GM23338 (cell line): ENCODE results near the gene UMODL1. TPM values are rescaled to one million over a fixed set of nuclear protein-coding genes. Genes with fewer than 3 reads are reported as not detected.

Experiments used
- ATAC-seq: fragments of 200-7000 bp; cut with Tn5 transposase; 3 replicates; pipeline ENCODE4 v1.9.1; 2020
- DNase-seq: peaks from one replicate; pipeline ENCODE4 v3.0.0-alpha.2; 2015; ENCODE audit warnings: low spot score
- H2AFZ ChIP-seq: fragments of 200-600 bp; sonication (generic); 2 replicates; pipeline ENCODE4 v1.8.0; 2016; ENCODE audit warnings: antibody characterized with exemption, mild to moderate bottlenecking, moderate library complexity
- H3F3A ChIP-seq: fragments of 200-600 bp; sonication (generic); replicated peaks from 2 replicates; pipeline ENCODE4 v1.8.0; 2017; ENCODE audit warnings: antibody characterized with exemption, mixed run types, low read depth
- H3K27ac ChIP-seq: fragments of 200-600 bp; sonication (generic); 2 replicates; pipeline ENCODE4 v1.6.1; 2016; ENCODE audit warnings: low read depth
- H3K27me3 ChIP-seq: fragments of 200-600 bp; sonication (generic); 2 replicates; pipeline ENCODE4 v1.8.0; 2016; ENCODE audit warnings: mild to moderate bottlenecking, mixed run types, moderate library complexity; ENCODE audit not compliant: insufficient read depth
- H3K36me3 ChIP-seq: fragments of 200-600 bp; sonication (generic); 2 replicates; pipeline ENCODE4 v1.8.0; 2016; ENCODE audit warnings: mild to moderate bottlenecking; ENCODE audit not compliant: insufficient read depth
- H3K4me1 ChIP-seq: fragments of 200-600 bp; sonication (generic); 2 replicates; pipeline ENCODE4 v1.8.0; 2016; ENCODE audit warnings: mild to moderate bottlenecking, moderate library complexity; ENCODE audit not compliant: insufficient read depth
- H3K4me2 ChIP-seq: fragments of 200-600 bp; sonication (generic); 2 replicates; pipeline ENCODE4 v1.7.1; 2017; ENCODE audit warnings: mixed run types
- H3K4me3 ChIP-seq: fragments of 200-600 bp; sonication (generic); 2 replicates; pipeline ENCODE4 v1.6.1; 2016; ENCODE audit warnings: mixed run types
- H3K79me2 ChIP-seq: fragments of 200-600 bp; sonication (generic); replicated peaks from 2 replicates; pipeline ENCODE4 v1.8.0; 2017; ENCODE audit warnings: mild to moderate bottlenecking; ENCODE audit not compliant: insufficient read depth
- H3K9me2 ChIP-seq: fragments of 200-600 bp; sonication (generic); 2 replicates; pipeline ENCODE4 v1.8.0; 2017; ENCODE audit not compliant: insufficient read depth
- H4K20me1 ChIP-seq: fragments of 200-600 bp; sonication (generic); replicated peaks from 2 replicates; pipeline ENCODE4 v1.8.0; 2017; ENCODE audit warnings: mild to moderate bottlenecking; ENCODE audit not compliant: insufficient read depth
- H3K27ac Mint-ChIP-seq: 2 replicates; pipeline ENCODE4 v1.8.0; 2020; ENCODE audit warnings: inconsistent platforms, mild to moderate bottlenecking, moderate library complexity, mixed read lengths
- H3K27me3 Mint-ChIP-seq: 3 replicates; pipeline ENCODE4 v1.8.0; 2022; ENCODE audit warnings: low read depth, mild to moderate bottlenecking, moderate library complexity, mixed read lengths, inconsistent platforms; ENCODE audit not compliant: insufficient read depth, poor library complexity
- H3K36me3 Mint-ChIP-seq: 3 replicates; pipeline ENCODE4 v1.8.0; 2021; ENCODE audit warnings: low read depth, mild to moderate bottlenecking, inconsistent platforms, moderate library complexity, mixed read lengths
- H3K4me1 Mint-ChIP-seq: 3 replicates; pipeline ENCODE4 v1.8.0; 2020; ENCODE audit warnings: mild to moderate bottlenecking, inconsistent platforms, mixed read lengths
- H3K4me3 Mint-ChIP-seq: 3 replicates; pipeline ENCODE4 v1.8.0; 2021; ENCODE audit warnings: moderate library complexity, mild to moderate bottlenecking, inconsistent platforms, mixed read lengths
- H3K9me3 Mint-ChIP-seq: 3 replicates; pipeline ENCODE4 v1.8.0; 2020; ENCODE audit warnings: moderate library complexity, mild to moderate bottlenecking, inconsistent platforms, mixed read lengths
- CTCF ChIP-seq, 2 experiments: fragments of 200-600 bp in 1 of 2; sonication (generic) in 1 of 2; conservative IDR thresholded peaks; 2 replicates each; pipeline versions ENCODE4 v1.5.1 to v1.6.1; 2016 to 2017; ENCODE audit warnings: antibody characterized with exemption in 2 of 2, low read depth in 2 of 2, mild to moderate bottlenecking in 2 of 2, moderate library complexity in 1 of 2
- ETS1 ChIP-seq: IDR thresholded peaks from 2 replicates; pipeline ENCODE4 v1.6.1; 2016; ENCODE audit warnings: antibody characterized with exemption
- EZH2phosphoT487 ChIP-seq: fragments of 200-600 bp; sonication (generic); IDR thresholded peaks from one replicate; pipeline ENCODE4 v1.8.1; 2018; ENCODE audit warnings: antibody characterized with exemption; ENCODE audit not compliant: unreplicated experiment
- JUNB ChIP-seq: IDR thresholded peaks from one replicate; pipeline ENCODE4 v1.6.1; 2016; ENCODE audit warnings: antibody characterized with exemption; ENCODE audit not compliant: unreplicated experiment
- NANOG ChIP-seq: IDR thresholded peaks from 2 replicates; pipeline ENCODE4 v1.6.1; 2016; ENCODE audit warnings: antibody characterized with exemption, borderline replicate concordance
- REST ChIP-seq: IDR thresholded peaks from one replicate; pipeline ENCODE4 v1.6.1; 2018; ENCODE audit warnings: antibody characterized with exemption; ENCODE audit not compliant: unreplicated experiment
- STAT1 ChIP-seq: IDR thresholded peaks from one replicate; pipeline ENCODE4 v1.6.1; 2016; ENCODE audit warnings: antibody characterized with exemption; ENCODE audit not compliant: unreplicated experiment
- ZNF331 ChIP-seq: fragments of 250-450 bp; sonication (Bioruptor Pico); IDR thresholded peaks from 2 replicates; pipeline ENCODE4 v1.5.0; 2020; ENCODE audit warnings: low read depth, mild to moderate bottlenecking, moderate library complexity
- ZNF462 ChIP-seq: fragments of 250-450 bp; sonication (Bioruptor Pico); IDR thresholded peaks from 2 replicates; pipeline ENCODE4 v1.5.0; 2020; ENCODE audit warnings: mild to moderate bottlenecking, moderate library complexity
- polyA plus RNA-seq: library from polyadenylated mRNA; unstranded; fragments of >200 nt; fragmentation: Nextera tagmentation; extraction: Ambion mirVana; gene quantifications from 2 replicates; pipeline ENCODE4 v1.2.1, GENCODE V29; 2016
- total RNA-seq: library from RNA; depleted of rRNA; stranded (reverse); fragments of >200 nt; shearing (Covaris generic); gene quantifications from 2 replicates; pipeline ENCODE4 v1.2.3, GENCODE V29; 2014

The UMODL1 gene
- total and polyA plus RNA-seq, 2 experiments from 2014 or later: not detected

GRCh38 chr21:42150474-42151085 lies 79.5 kb downstream of the UMODL1 start:
- no peaks in the 10 kb centered on the region for H4K20me1 ChIP-seq
- DNase-seq: no peak
- no peak overlapping the region for H3K4me2 ChIP-seq
- Mint-ChIP-seq H3K4me3 (no peak overlapping the region), H3K27ac (no peak overlapping the region), H3K36me3 (no peaks in the 10 kb centered on the region), H3K4me1 (peaks cover 4% of the 10 kb centered on the region; the same call in 2 of the 3 replicates), H3K9me3 (no peaks in the 10 kb centered on the region; the same call in 2 of the 3 replicates), H3K27me3 (peaks cover 3% of the 10 kb centered on the region)
- H3K27me3 ChIP-seq: no peaks in the 10 kb centered on the region
- no peak overlapping the region for H3K27ac ChIP-seq
- no peak overlapping the region for H2AFZ ChIP-seq
- TF ChIP-seq ETS1: no peak
- TF ChIP-seq EZH2phosphoT487: no peak
- TF ChIP-seq ZNF462: no peak
- no peak for TF ChIP-seq REST
- no peak for TF ChIP-seq JUNB
- no peak for TF ChIP-seq ZNF331 (CRISPR knock-in tag)
- no peak for TF ChIP-seq CTCF (conservative IDR thresholded peaks at IDR 0.05; ENCODE audit: low read depth in 2 of 2)
- no peak for TF ChIP-seq STAT1
- TF ChIP-seq NANOG: no peak
- H3F3A ChIP-seq: no peaks in the 10 kb centered on the region
- H3K4me1 ChIP-seq: peaks cover 3% of the 10 kb centered on the region; the same call in 1 of the 2 replicates
- ATAC-seq: no peak
- no peak overlapping the region for H3K4me3 ChIP-seq
- no peaks in the 10 kb centered on the region for H3K36me3 ChIP-seq
- H3K9me2 ChIP-seq: no peaks in the 10 kb centered on the region
- H3K79me2 ChIP-seq: no peaks in the 10 kb centered on the region
